Measurements from ENCODE around the gene KCNG2. TPM values are rescaled to one million over a fixed set of nuclear protein-coding genes. Genes with fewer than 3 reads are reported as not detected.

KCNG2 gene
- total and polyA plus RNA-seq, 2 donors (not counting 1 experiment from before 2014, with no cell fraction given), result not detected

- H3K9ac ChIP-seq (ENCODE audit: low read length), result no peak overlapping the region
- WGBS (ENCODE audit: insufficient coverage), result no CpG with 5 or more reads among the region's 5 CpGs
- H4K20me1 ChIP-seq (ENCODE audit: control insufficient read depth, insufficient read depth, low read length, poor library complexity, severe bottlenecking), result no peaks in the 10 kb centered on the region
- Mint-ChIP-seq H3K4me1 (no peaks in the 10 kb centered on the region), H3K9me3 (ENCODE audit: insufficient read depth) (peaks cover 43% of the 10 kb centered on the region), H3K4me3 (no peak overlapping the region), H3K27ac (no peak overlapping the region), H3K27me3 (no peaks in the 10 kb centered on the region)
- no peak overlapping the region for H3K27ac ChIP-seq (ENCODE audit: low read length in 2 of 2)
- ATAC-seq (ENCODE audit: low read depth) (no peak), DNase-seq (no peak)
- ChIA-PET CTCF (no interaction called here), POLR2A (no interaction called here)
- H2AFZ ChIP-seq (ENCODE audit: insufficient read depth, low read depth, low read length, poor library complexity, severe bottlenecking), result no peak overlapping the region
- H3K27me3 ChIP-seq (replicated peaks in 1 of 4; ENCODE audit: control extremely low read depth in 1 of 4, control insufficient read depth in 3 of 4, insufficient read depth in 4 of 4, low read length in 3 of 4), result no peaks in the 10 kb centered on the region
- TF ChIP-seq, protein P1, sequence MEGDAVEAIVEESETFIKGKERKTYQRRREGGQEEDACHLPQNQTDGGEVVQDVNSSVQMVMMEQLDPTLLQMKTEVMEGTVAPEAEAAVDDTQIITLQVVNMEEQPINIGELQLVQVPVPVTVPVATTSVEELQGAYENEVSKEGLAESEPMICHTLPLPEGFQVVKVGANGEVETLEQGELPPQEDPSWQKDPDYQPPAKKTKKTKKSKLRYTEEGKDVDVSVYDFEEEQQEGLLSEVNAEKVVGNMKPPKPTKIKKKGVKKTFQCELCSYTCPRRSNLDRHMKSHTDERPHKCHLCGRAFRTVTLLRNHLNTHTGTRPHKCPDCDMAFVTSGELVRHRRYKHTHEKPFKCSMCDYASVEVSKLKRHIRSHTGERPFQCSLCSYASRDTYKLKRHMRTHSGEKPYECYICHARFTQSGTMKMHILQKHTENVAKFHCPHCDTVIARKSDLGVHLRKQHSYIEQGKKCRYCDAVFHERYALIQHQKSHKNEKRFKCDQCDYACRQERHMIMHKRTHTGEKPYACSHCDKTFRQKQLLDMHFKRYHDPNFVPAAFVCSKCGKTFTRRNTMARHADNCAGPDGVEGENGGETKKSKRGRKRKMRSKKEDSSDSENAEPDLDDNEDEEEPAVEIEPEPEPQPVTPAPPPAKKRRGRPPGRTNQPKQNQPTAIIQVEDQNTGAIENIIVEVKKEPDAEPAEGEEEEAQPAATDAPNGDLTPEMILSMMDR (IDR thresholded peaks at IDR 0.05), result no peak
- no peak for TF ChIP-seq EZH2 (IDR thresholded peaks at IDR 0.05; ENCODE audit: borderline replicate concordance, insufficient read depth, low read depth, low read length, poor library complexity, severe bottlenecking)
- H3K79me2 ChIP-seq (ENCODE audit: control insufficient read depth, insufficient read depth, low read length), result no peaks in the 10 kb centered on the region
- no peaks in the 10 kb centered on the region for H3K36me3 ChIP-seq (replicated peaks in 1 of 2; ENCODE audit: control extremely low read depth in 1 of 2, control insufficient read depth in 1 of 2, extremely low read depth in 1 of 2, insufficient read depth in 2 of 2, low read length in 1 of 2)
- H3K4me3 ChIP-seq (ENCODE audit: control extremely low read depth in 1 of 5, extremely low read depth in 1 of 5, insufficient read depth in 1 of 5, low read depth in 2 of 5, low read length in 4 of 5), result no peak overlapping the region
- no peaks in the 10 kb centered on the region for H3K4me1 ChIP-seq (ENCODE audit: control insufficient read depth in 2 of 2, insufficient read depth in 2 of 2, low read length in 2 of 2)
- H3K9me3 ChIP-seq (ENCODE audit: control extremely low read depth in 1 of 3, control insufficient read depth in 2 of 3, insufficient read depth in 1 of 3, low read length in 2 of 3), result peaks cover 7 to 48% (median 43%) of the 10 kb centered on the region in 3 donors
- intact Hi-C loops (cut with micrococcal nuclease), result no loop called here
- H3K4me2 ChIP-seq (replicated peaks; ENCODE audit: low read depth, low read length, poor library complexity, severe bottlenecking), result no peak overlapping the region
Observed at GRCh38 chr18:79890674-79891073, 92.9 kb downstream of the KCNG2 start.

DNA sequence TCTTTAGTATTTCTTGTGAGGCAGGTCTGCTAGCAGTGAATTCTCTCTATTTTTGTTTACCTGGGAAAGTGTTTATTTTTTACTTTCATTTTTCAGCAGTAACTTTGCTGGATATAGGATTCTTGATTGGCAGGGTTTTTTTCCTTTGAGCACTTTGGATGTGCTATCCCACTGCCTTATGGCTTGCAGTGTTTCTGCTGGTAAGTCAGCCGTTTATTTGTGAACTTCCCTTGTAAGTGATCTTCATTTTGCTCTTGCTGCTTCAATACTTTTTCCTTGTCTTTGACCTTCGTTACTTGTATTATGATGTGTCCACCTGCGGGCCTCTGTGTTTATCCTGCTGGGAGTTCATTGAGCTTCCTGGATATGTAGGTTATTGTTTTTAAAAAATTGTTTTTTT, 99.0 kb downstream of the KCNG2 start:
- Mint-ChIP-seq H3K27me3 (no peaks in the 10 kb centered on the region), H3K27ac (no peak overlapping the region), H3K9me3 (ENCODE audit: insufficient read depth) (peaks cover 35% of the 10 kb centered on the region), H3K4me3 (no peak overlapping the region), H3K4me1 (no peaks in the 10 kb centered on the region)
- no peak overlapping the region for H2AFZ ChIP-seq (ENCODE audit: insufficient read depth, low read depth, low read length, poor library complexity, severe bottlenecking)
- POLR2A ChIA-PET, result no interaction called here
- H3K9me3 ChIP-seq (ENCODE audit: control extremely low read depth in 1 of 3, control insufficient read depth in 2 of 3, insufficient read depth in 1 of 3, low read length in 2 of 3), result peaks cover 11 to 48% (median 36%) of the 10 kb centered on the region in 3 donors
- no peaks in the 10 kb centered on the region for H3K27me3 ChIP-seq (replicated peaks in 1 of 4; ENCODE audit: control extremely low read depth in 1 of 4, control insufficient read depth in 3 of 4, insufficient read depth in 4 of 4, low read length in 3 of 4)
- no peaks in the 10 kb centered on the region for H3K36me3 ChIP-seq (replicated peaks in 1 of 2; ENCODE audit: control extremely low read depth in 1 of 2, control insufficient read depth in 1 of 2, extremely low read depth in 1 of 2, insufficient read depth in 2 of 2, low read length in 1 of 2)
- no peaks in the 10 kb centered on the region for H3K4me1 ChIP-seq (ENCODE audit: control insufficient read depth in 2 of 2, insufficient read depth in 2 of 2, low read length in 2 of 2)
- intact Hi-C loops (cut with micrococcal nuclease), result no loop called here
- WGBS (ENCODE audit: insufficient coverage), result 89% methylated on average over 1 of the region's 3 CpGs
- CTCF ChIA-PET, result no interaction called here
- H3K4me3 ChIP-seq (ENCODE audit: control extremely low read depth in 1 of 5, extremely low read depth in 1 of 5, insufficient read depth in 1 of 5, low read depth in 2 of 5, low read length in 4 of 5), result no peak overlapping the region
- H3K4me2 ChIP-seq (replicated peaks; ENCODE audit: low read depth, low read length, poor library complexity, severe bottlenecking), result no peak overlapping the region
- TF ChIP-seq EZH2 (IDR thresholded peaks at IDR 0.05; ENCODE audit: borderline replicate concordance, insufficient read depth, low read depth, low read length, poor library complexity, severe bottlenecking), result no peak
- TF ChIP-seq, protein P1 (IDR thresholded peaks at IDR 0.05), result no peak
- H3K9ac ChIP-seq (ENCODE audit: low read length), result no peak overlapping the region
- ATAC-seq (ENCODE audit: low read depth) (no peak), DNase-seq (no peak)
- H3K79me2 ChIP-seq (ENCODE audit: control insufficient read depth, insufficient read depth, low read length), result no peaks in the 10 kb centered on the region
- no peaks in the 10 kb centered on the region for H4K20me1 ChIP-seq (ENCODE audit: control insufficient read depth, insufficient read depth, low read length, poor library complexity, severe bottlenecking)
- H3K27ac ChIP-seq (ENCODE audit: low read length in 2 of 2), result no peak overlapping the region
